A673 (cell line): ENCODE measurements around the gene TSPAN14. TPM values are rescaled to one million over a fixed set of nuclear protein-coding genes. Genes with fewer than 3 reads are reported as not detected.

ENCODE experiments used
- BruUV-seq: library from RNA; stranded (reverse); fragments of 400-500 nt; replicated peaks from 2 replicates; lab custom pipeline; 2021; lab: Mats Ljungman, UMichigan
- CTCF ChIA-PET: fragments of 300-600 bp; sonication (Branson Sonifier 250); formaldehyde crosslinking; loops from one replicate; lab custom pipeline; 2022; ENCODE audit warnings: antibody characterized with exemption; lab: Charles Lee
- POLR2A ChIA-PET: fragments of 300-600 bp; sonication (Branson Sonifier 250); formaldehyde crosslinking; loops from one replicate; lab custom pipeline; 2022; ENCODE audit warnings: antibody characterized with exemption; ENCODE audit not compliant: low non-redundant PET; lab: Charles Lee
- DNase-seq: peaks from one replicate; pipeline ENCODE4 v3.0.0-alpha.2; 2015; ENCODE audit warnings: low spot score
- H3K27ac ChIP-seq: fragments of 200-600 bp; sonication (generic); 2 replicates; pipeline ENCODE4 v1.5.1; 2016; ENCODE audit warnings: mixed run types, low read depth, mild to moderate bottlenecking, mixed read lengths, antibody characterized with exemption, low read length; ENCODE audit not compliant: poor library complexity, severe bottlenecking
- H3K27me3 ChIP-seq: fragments of 200-600 bp; sonication (generic); replicated peaks from 2 replicates; pipeline ENCODE4 v1.6.1; 2017; ENCODE audit warnings: mixed run types, low read depth, mild to moderate bottlenecking, mixed read lengths, antibody characterized with exemption, low read length; ENCODE audit not compliant: insufficient read depth, poor library complexity
- H3K36me3 ChIP-seq: fragments of 200-600 bp; sonication (generic); 2 replicates; pipeline ENCODE4 v1.6.1; 2016; ENCODE audit warnings: mixed run types, mild to moderate bottlenecking, mixed read lengths, antibody characterized with exemption, low read length; ENCODE audit not compliant: insufficient read depth, poor library complexity, severe bottlenecking
- H3K4me1 ChIP-seq: fragments of 200-600 bp; sonication (generic); 2 replicates; pipeline ENCODE4 v1.6.1; 2017; ENCODE audit warnings: mixed run types, mild to moderate bottlenecking, mixed read lengths, antibody characterized with exemption, low read length; ENCODE audit not compliant: insufficient read depth, poor library complexity, severe bottlenecking
- H3K4me3 ChIP-seq: fragments of 200-600 bp; sonication (generic); 2 replicates; pipeline ENCODE4 v1.5.1; 2016; ENCODE audit warnings: low read depth, mixed run types, mild to moderate bottlenecking, mixed read lengths, low read length; ENCODE audit not compliant: poor library complexity, severe bottlenecking
- H3K9me3 ChIP-seq: fragments of 200-600 bp; sonication (generic); 2 replicates; pipeline ENCODE4 v1.6.1; 2016; ENCODE audit warnings: mixed run types, low read depth, mild to moderate bottlenecking, mixed read lengths, antibody characterized with exemption, low read length; ENCODE audit not compliant: poor library complexity, severe bottlenecking
- CTCF ChIP-seq: fragments of 300-800, 200-600 bp; sonication (generic); conservative IDR thresholded peaks from 2 replicates; pipeline ENCODE4 v1.5.1; 2017; ENCODE audit warnings: low read depth, mild to moderate bottlenecking, antibody characterized with exemption, low read length, moderate library complexity, mixed read lengths
- EZH2 ChIP-seq: fragments of 200-600 bp; sonication (generic); IDR thresholded peaks from 2 replicates; pipeline ENCODE4 v1.6.1; 2017; ENCODE audit warnings: borderline replicate concordance, low read depth, mild to moderate bottlenecking, mixed read lengths, antibody characterized with exemption, low read length; ENCODE audit not compliant: poor library complexity, severe bottlenecking
- intact Hi-C: fragments of 100-400 bp; cut with micrococcal nuclease; formaldehyde crosslinking; loops from one replicate; pipeline ENCODE4 v1.10.0; 2022; ENCODE audit not compliant: unreplicated experiment
- total RNA-seq: library from RNA; stranded (reverse); gene quantifications from 2 replicates; pipeline ENCODE4 v1.2.3, GENCODE V29; 2021

The TSPAN14 gene
- total RNA-seq, 1 experiment from 2014 or later = 50.4 TPM

- no peak overlapping the region for H3K4me3 ChIP-seq
- peak; percentile 95 for DNase-seq
- no peaks in the 10 kb centered on the region for H3K27me3 ChIP-seq
- BruUV-seq = no TSS peak
- H3K36me3 ChIP-seq = no peaks in the 10 kb centered on the region
- TF ChIP-seq EZH2 = no peak
- no peak for TF ChIP-seq CTCF
- H3K4me1 ChIP-seq = peaks cover 71% of the 10 kb centered on the region
- intact Hi-C loops = no loop called here
- no peaks in the 10 kb centered on the region for H3K9me3 ChIP-seq
- CTCF ChIA-PET = no interaction called here
- POLR2A ChIA-PET = no interaction called here
- H3K27ac ChIP-seq = peak overlapping the region; percentile 67
Measured at GRCh38 chr10:80413271-80413996, 40.7 kb upstream of the TSPAN14 start.

GRCh38 chr10:80414142-80414895 lies 39.8 kb upstream of the TSPAN14 start:
- BruUV-seq = no TSS peak
- Histone ChIP-seq H3K4me1 (peaks cover 68% of the 10 kb centered on the region), H3K36me3 (no peaks in the 10 kb centered on the region), H3K4me3 (no peak overlapping the region), H3K27me3 (no peaks in the 10 kb centered on the region), H3K27ac (peak overlapping the region; percentile 67), H3K9me3 (no peaks in the 10 kb centered on the region)
- TF ChIP-seq CTCF (no peak), EZH2 (no peak)
- POLR2A ChIA-PET = no interaction called here
- CTCF ChIA-PET = no interaction called here
- intact Hi-C loops = no loop called here
- DNase-seq = no peak

- Histone ChIP-seq H3K36me3 (peaks cover 1% of the 10 kb centered on the region), H3K9me3 (no peaks in the 10 kb centered on the region), H3K27me3 (no peaks in the 10 kb centered on the region), H3K4me3 (no peak overlapping the region), H3K27ac (peak overlapping the region; percentile 7), H3K4me1 (peaks cover 52% of the 10 kb centered on the region)
- no peak for TF ChIP-seq EZH2
- TF ChIP-seq CTCF = no peak
- no TSS peak for BruUV-seq
- intact Hi-C loops = no loop called here
- DNase-seq = no peak
- ChIA-PET CTCF (no interaction called here), POLR2A (no interaction called here)
Measured at GRCh38 chr10:80415734-80416478, 38.2 kb upstream of the TSPAN14 start.
